Naive thymus-derived CD8-positive, alpha-beta T cell (primary cell): Measurements from ENCODE around the gene ZSCAN32. TPM values are rescaled to one million over a fixed set of nuclear protein-coding genes. Genes with fewer than 3 reads are reported as not detected.

Source experiments
- ATAC-seq, 2 donors: fragments of 150-1000 bp; cut with Tn5 transposase in 1 of 2; sonication (Bioruptor Pico), chemical (Tn5 transposase) in 1 of 2; 1 replicate in 1 of 2; 2 replicates in 1 of 2; pipeline ENCODE4 v1.10.0; 2021; ENCODE audit warnings: mild to moderate bottlenecking in 2 of 2, moderate library complexity in 2 of 2
- POLR2A ChIA-PET: fragments of 350-600 bp; sonication (Branson Sonifier 250); formaldehyde crosslinking; loops from one replicate; lab custom pipeline; 2021; ENCODE audit warnings: antibody characterized with exemption; lab: Charles Lee
- DNase-seq, 10 donors: peaks; one replicate each; pipeline versions ENCODE4 v3.0.0 to v3.0.0-alpha.2; 2020 to 2022
- H3K27ac Mint-ChIP-seq, 10 donors: one replicate each; pipeline ENCODE4 v1.8.0; 2020 to 2022; ENCODE audit warnings: mild to moderate bottlenecking in 10 of 10, mixed read lengths in 10 of 10, moderate library complexity in 4 of 10, inconsistent platforms in 1 of 10
- H3K27me3 Mint-ChIP-seq, 5 donors: one replicate each; pipeline ENCODE4 v1.8.0; 2021 to 2022; ENCODE audit warnings: mixed read lengths in 5 of 5
- H3K36me3 Mint-ChIP-seq, 3 donors: one replicate each; pipeline ENCODE4 v1.8.0; 2020 to 2022; ENCODE audit warnings: mixed read lengths in 3 of 3, mild to moderate bottlenecking in 2 of 3, inconsistent platforms in 1 of 3
- H3K4me1 Mint-ChIP-seq, 4 donors: one replicate each; pipeline ENCODE4 v1.8.0; 2021 to 2022; ENCODE audit warnings: mixed read lengths in 4 of 4
- H3K4me3 Mint-ChIP-seq, 10 donors: one replicate each; pipeline ENCODE4 v1.8.0; 2020 to 2022; ENCODE audit warnings: mild to moderate bottlenecking in 10 of 10, mixed read lengths in 10 of 10, moderate library complexity in 6 of 10, inconsistent platforms in 1 of 10
- H3K9me3 Mint-ChIP-seq, 9 donors: one replicate each; pipeline ENCODE4 v1.8.0; 2020 to 2022; ENCODE audit warnings: mixed read lengths in 9 of 9, mild to moderate bottlenecking in 3 of 9, inconsistent platforms in 1 of 9, moderate library complexity in 1 of 9
- polyA plus RNA-seq, 3 donors: library from polyadenylated mRNA; unstranded; fragments of 300-500 nt; fragmentation: Illumina TruSeq; gene quantifications; one replicate each; pipeline ENCODE4 v1.2.3, GENCODE V29; 2021
- total RNA-seq, 8 experiments: library from RNA in 2 of 8; stranded (reverse) in 2 of 8; gene quantifications; one replicate each; pipeline ENCODE4 v1.2.3 and lab custom pipeline; 2021 to 2026

Gene ZSCAN32
- total and polyA plus RNA-seq, 5 experiments from 2014 or later = 8.6 to 28.4 (median 20.8) TPM

DNA sequence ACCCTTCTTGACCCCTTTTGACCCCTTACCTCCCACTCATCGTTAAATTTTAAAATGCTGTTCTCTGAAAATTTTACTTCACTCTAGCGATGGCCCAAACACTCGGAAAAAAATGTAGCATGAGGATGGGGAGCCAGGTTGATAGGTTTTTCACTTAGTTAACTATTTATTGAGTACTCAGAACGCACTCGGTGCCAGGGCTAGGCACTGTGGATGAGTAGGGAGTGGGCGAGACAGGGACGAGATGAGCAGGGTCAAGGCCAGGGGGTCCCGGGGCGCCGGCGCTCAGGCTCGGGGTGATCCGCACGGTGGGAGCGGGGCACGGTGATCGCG lies 392 bp downstream of the ZSCAN32 start:
- peak overlapping the region; percentile 82 to 94 (median 90) for H3K27ac Mint-ChIP-seq
- ATAC-seq = peak in 1 of 2 donors; percentile 33
- peaks cover 40 to 56% (median 52%) of the 10 kb centered on the region in 3 donors for H3K36me3 Mint-ChIP-seq
- DNase-seq = no peak
- H3K4me3 Mint-ChIP-seq = peak overlapping the region; percentile 88 to 97 (median 95)
- H3K4me1 Mint-ChIP-seq = peaks cover 29 to 70% (median 57%) of the 10 kb centered on the region in 4 donors
- POLR2A ChIA-PET = interaction anchor here (0.5 to 4.2 kb wide), 31 partner anchors 8 to 271 kb away, joined by 3 to 41 read pairs (median 5); partner anchors contain the start of genes CLUAP1, NAA60, TIGD7 and ZNF200
- peaks cover 1 to 54% (median 25%) of the 10 kb centered on the region in 9 donors for H3K9me3 Mint-ChIP-seq
- no peaks in the 10 kb centered on the region for H3K27me3 Mint-ChIP-seq

GRCh38 chr16:3389663-3390338 lies 11.0 kb downstream of the ZSCAN32 start:
- POLR2A ChIA-PET = no interaction called here
- peak overlapping the region in 1 of 10 donors; percentile 18 for H3K4me3 Mint-ChIP-seq
- no peaks in the 10 kb centered on the region for H3K27me3 Mint-ChIP-seq
- no peak overlapping the region for H3K27ac Mint-ChIP-seq
- H3K4me1 Mint-ChIP-seq = peaks cover 6 to 12% (median 9%) of the 10 kb centered on the region in 4 donors
- ATAC-seq = no peak
- peaks cover 23 to 84% (median 44%) of the 10 kb centered on the region in 9 donors for H3K9me3 Mint-ChIP-seq
- DNase-seq = no peak
- H3K36me3 Mint-ChIP-seq = peaks cover 49 to 89% (median 89%) of the 10 kb centered on the region in 3 donors

DNA sequence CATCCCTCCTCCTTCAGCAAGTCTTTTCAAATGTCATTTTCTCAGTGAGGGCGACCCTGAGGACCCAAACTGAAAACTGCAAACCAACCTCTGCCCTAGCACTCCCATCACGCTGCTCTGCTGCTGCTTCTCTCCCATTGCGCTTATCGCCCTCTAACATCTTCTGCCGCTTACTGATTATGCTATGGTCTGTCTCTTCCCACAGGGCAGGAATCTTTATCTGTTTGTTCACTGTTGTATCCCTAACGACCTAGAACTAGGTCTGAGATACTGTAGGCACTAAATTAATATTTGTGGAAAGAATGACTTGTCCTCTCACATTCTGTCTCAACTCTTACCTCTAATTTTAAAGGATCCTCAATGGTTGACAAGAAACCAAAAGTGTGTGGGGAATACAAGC lies 12.5 kb downstream of the ZSCAN32 start:
- H3K36me3 Mint-ChIP-seq = peaks cover 51 to 89% (median 89%) of the 10 kb centered on the region in 3 donors
- H3K4me1 Mint-ChIP-seq = peaks cover 0 to 3% (median 1%) of the 10 kb centered on the region in 4 donors
- H3K9me3 Mint-ChIP-seq = peaks cover 21 to 85% (median 43%) of the 10 kb centered on the region in 9 donors
- no peaks in the 10 kb centered on the region for H3K27me3 Mint-ChIP-seq
- H3K27ac Mint-ChIP-seq = peak overlapping the region in 1 of 10 donors; percentile 58
- POLR2A ChIA-PET = no interaction called here
- H3K4me3 Mint-ChIP-seq = no peak overlapping the region
- DNase-seq = no peak
- ATAC-seq = no peak

- Mint-ChIP-seq H3K9me3 (peaks cover 11 to 96% (median 50%) of the 10 kb centered on the region in 9 donors), H3K4me3 (no peak overlapping the region), H3K36me3 (peaks cover 67 to 92% (median 70%) of the 10 kb centered on the region in 3 donors), H3K27me3 (no peaks in the 10 kb centered on the region), H3K27ac (no peak overlapping the region), H3K4me1 (peaks cover 0 to 2% (median under 1%) of the 10 kb centered on the region in 4 donors)
- POLR2A ChIA-PET = interaction anchor here (0.7 to 1.3 kb wide), 4 partner anchors 18 to 100 kb away, joined by 3 to 6 read pairs (median 4); partner anchors contain the start of genes ZNF174, ZNF263 and ZSCAN32
- ATAC-seq = no peak
- no peak for DNase-seq
These were observed 17.8 kb downstream of the ZSCAN32 start for GRCh38 chr16:3383045-3383448.

DNA sequence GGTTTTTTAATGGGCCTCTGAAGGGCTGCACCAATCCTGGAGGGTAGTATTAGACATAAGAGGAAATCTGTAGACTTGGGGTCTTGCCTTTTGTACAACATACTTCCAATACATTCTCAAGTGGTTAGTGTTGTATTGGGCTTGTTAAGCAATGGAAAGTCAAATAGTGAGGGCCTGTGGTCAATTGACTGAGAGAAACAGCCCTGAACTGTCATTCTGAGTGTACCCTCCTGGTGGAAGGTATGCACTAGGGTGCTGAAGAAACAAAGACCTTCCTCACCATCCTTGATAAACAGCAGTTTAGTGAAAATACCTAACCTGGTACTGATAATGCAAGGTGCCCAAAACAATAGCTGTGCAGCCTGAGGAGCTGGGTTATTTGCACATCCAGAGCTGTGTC lies 22.9 kb downstream of the ZSCAN32 start:
- peaks cover 39 to 90% (median 83%) of the 10 kb centered on the region in 3 donors for H3K36me3 Mint-ChIP-seq
- POLR2A ChIA-PET = no interaction called here
- ATAC-seq (no peak), DNase-seq (no peak)
- H3K27me3 Mint-ChIP-seq = no peaks in the 10 kb centered on the region
- H3K27ac Mint-ChIP-seq = no peak overlapping the region
- no peak overlapping the region for H3K4me3 Mint-ChIP-seq
- peaks cover 0 to 4% (median 1%) of the 10 kb centered on the region in 4 donors for H3K4me1 Mint-ChIP-seq
- peaks cover 18 to 99% (median 70%) of the 10 kb centered on the region in 9 donors for H3K9me3 Mint-ChIP-seq

GRCh38 chr16:3375680-3376079 lies 25.1 kb downstream of the ZSCAN32 start:
- Mint-ChIP-seq H3K27me3 (no peaks in the 10 kb centered on the region), H3K9me3 (peaks cover 18 to 81% (median 57%) of the 10 kb centered on the region in 9 donors), H3K4me3 (no peak overlapping the region), H3K36me3 (peaks cover 20 to 74% (median 66%) of the 10 kb centered on the region in 3 donors), H3K27ac (peak overlapping the region in 1 of 10 donors; percentile 40), H3K4me1 (peaks cover 0 to 3% (median under 1%) of the 10 kb centered on the region in 4 donors)
- POLR2A ChIA-PET = interaction anchor here (1.4 kb wide), 1 partner anchor 11 kb away, joined by 3 read pairs; no protein-coding TSS in a partner anchor
- ATAC-seq = no peak
- no peak for DNase-seq

DNA sequence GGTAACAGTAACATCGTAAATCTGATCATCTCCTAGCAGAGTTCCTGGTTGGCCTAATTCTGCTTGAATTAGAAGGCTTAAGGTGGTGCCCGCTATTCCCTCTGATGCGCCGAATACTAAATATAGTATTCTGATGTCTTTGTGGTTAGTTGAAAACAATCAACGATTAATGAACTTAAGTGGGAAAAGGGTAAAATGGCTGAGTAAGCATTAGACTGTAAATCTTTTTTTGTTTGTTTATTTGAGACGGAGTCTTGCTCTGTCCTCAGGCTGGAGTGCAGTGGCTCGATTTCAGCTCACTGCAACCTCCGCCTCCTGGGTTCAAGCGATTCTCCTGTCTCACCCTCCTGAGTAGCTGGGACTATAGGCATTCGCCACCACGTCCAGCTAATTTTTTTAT lies 31.7 kb downstream of the ZSCAN32 start:
- Mint-ChIP-seq H3K4me3 (no peak overlapping the region), H3K4me1 (peaks cover 4 to 12% (median 6%) of the 10 kb centered on the region in 4 donors), H3K9me3 (peaks cover 0 to 33% (median 19%) of the 10 kb centered on the region in 9 donors), H3K27ac (no peak overlapping the region), H3K27me3 (no peaks in the 10 kb centered on the region), H3K36me3 (peaks cover 5 to 29% (median 18%) of the 10 kb centered on the region in 3 donors)
- POLR2A ChIA-PET = no interaction called here
- ATAC-seq (no peak), DNase-seq (no peak)

DNA sequence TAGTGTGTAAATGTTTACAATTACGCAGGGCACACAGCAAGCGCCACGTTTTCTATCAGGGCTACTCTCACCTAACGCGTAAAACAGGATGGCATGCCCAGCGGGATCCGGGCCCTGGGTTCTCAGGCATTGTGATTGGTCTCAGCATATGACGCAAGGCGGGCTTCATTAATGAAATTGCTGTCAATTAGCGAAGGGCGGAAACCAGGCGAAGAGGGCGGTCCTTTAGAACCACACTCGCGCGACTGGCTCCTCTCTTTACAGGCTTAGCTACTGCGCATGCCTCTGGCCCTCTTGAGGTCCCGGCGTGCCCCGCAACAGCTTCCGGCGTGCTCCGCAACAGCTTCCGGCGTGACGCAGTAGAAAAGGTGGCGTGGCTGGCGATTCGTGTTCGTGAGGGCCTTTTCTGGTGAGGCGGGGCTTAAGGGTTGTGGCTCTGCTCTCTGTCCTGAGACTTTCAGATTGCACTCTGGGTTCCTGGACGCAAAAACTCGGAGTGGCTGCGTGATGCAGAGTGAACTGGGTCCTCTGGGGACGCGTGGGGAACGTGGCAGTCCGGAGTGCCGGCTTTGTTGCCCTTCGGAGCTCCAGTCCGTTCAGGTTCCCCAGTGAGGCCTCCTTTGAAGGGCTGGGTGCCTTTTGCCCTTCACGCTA lies 35.9 kb downstream of the ZSCAN32 start:
- peaks cover 4 to 12% (median 6%) of the 10 kb centered on the region in 4 donors for H3K4me1 Mint-ChIP-seq
- H3K27me3 Mint-ChIP-seq = peaks cover 13 to 19% (median 15%) of the 10 kb centered on the region in 5 donors
- H3K27ac Mint-ChIP-seq = peak overlapping the region; percentile 84 to 96 (median 92)
- H3K36me3 Mint-ChIP-seq = peaks cover 2 to 31% (median 19%) of the 10 kb centered on the region in 3 donors
- peak overlapping the region; percentile 77 to 93 (median 86) for H3K4me3 Mint-ChIP-seq
- POLR2A ChIA-PET = interaction anchor here (0.5 to 2.0 kb wide), 19 partner anchors 9 to 354 kb away, joined by 3 to 27 read pairs (median 4); partner anchors contain the start of genes CLUAP1, NAA60, TIGD7 and ZNF174
- DNase-seq = peak; percentile 69 to 96 (median 89)
- peaks cover 0 to 61% (median 22%) of the 10 kb centered on the region in 9 donors for H3K9me3 Mint-ChIP-seq
- ATAC-seq = peak; percentile 93

GRCh38 chr16:3363793-3364192 lies 37.0 kb downstream of the ZSCAN32 start:
- Mint-ChIP-seq H3K9me3 (peaks cover 0 to 61% (median 26%) of the 10 kb centered on the region in 9 donors), H3K4me1 (peaks cover 4 to 12% (median 6%) of the 10 kb centered on the region in 4 donors), H3K36me3 (peaks cover 4 to 32% (median 19%) of the 10 kb centered on the region in 3 donors), H3K4me3 (peak overlapping the region in 1 of 10 donors; percentile 84), H3K27me3 (peaks cover 13 to 22% (median 20%) of the 10 kb centered on the region in 5 donors), H3K27ac (peak overlapping the region in 4 of 10 donors; percentile 31 to 79 (median 54))
- DNase-seq (no peak), ATAC-seq (no peak)
- POLR2A ChIA-PET = interaction anchor here (1.2 kb wide), 1 partner anchor 37 kb away, joined by 3 read pairs; the partner anchor contains the start of genes ZNF174 and ZSCAN32

DNA sequence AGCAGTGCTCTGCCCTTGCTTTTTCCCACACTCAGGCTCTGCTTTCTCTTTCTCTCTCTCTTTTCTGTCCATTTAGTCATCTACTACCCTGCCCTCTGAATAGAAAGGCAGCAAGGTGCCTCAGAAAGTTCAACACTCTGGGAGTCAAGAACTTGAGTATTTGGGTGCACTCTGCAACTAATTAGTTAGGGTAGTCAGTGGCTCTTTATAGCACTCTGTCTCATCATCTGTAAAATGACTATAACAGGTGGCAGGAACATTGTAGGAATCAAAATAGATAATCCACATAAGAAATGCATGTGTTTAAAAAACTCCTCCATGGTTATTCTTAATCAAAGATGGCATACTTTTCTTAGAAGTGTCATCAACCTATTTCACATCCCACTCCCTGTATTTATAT lies 37.9 kb downstream of the ZSCAN32 start:
- Mint-ChIP-seq H3K27ac (no peak overlapping the region), H3K4me3 (no peak overlapping the region), H3K36me3 (peaks cover 4 to 32% (median 19%) of the 10 kb centered on the region in 3 donors), H3K4me1 (peaks cover 4 to 12% (median 6%) of the 10 kb centered on the region in 4 donors), H3K9me3 (peaks cover 0 to 61% (median 26%) of the 10 kb centered on the region in 9 donors), H3K27me3 (peaks cover 13 to 24% (median 20%) of the 10 kb centered on the region in 5 donors)
- ATAC-seq = no peak
- DNase-seq = no peak
- POLR2A ChIA-PET = interaction anchor here (1.2 kb wide), 1 partner anchor 38 kb away, joined by 3 read pairs; the partner anchor contains the start of genes ZNF174 and ZSCAN32

GRCh38 chr16:3358871-3359270 lies 41.9 kb downstream of the ZSCAN32 start:
- DNase-seq (no peak), ATAC-seq (no peak)
- Mint-ChIP-seq H3K4me3 (no peak overlapping the region), H3K4me1 (peaks cover 0 to 6% (median 2%) of the 10 kb centered on the region in 4 donors), H3K9me3 (peaks cover 0 to 41% (median 13%) of the 10 kb centered on the region in 9 donors), H3K27me3 (peaks cover 17 to 31% (median 26%) of the 10 kb centered on the region in 5 donors), H3K27ac (no peak overlapping the region), H3K36me3 (peaks cover 6 to 36% (median 23%) of the 10 kb centered on the region in 3 donors)
- POLR2A ChIA-PET = interaction anchor here (0.7 to 0.8 kb wide), 2 partner anchors 74 to 83 kb away, joined by 3 to 5 read pairs; no protein-coding TSS in a partner anchor

DNA sequence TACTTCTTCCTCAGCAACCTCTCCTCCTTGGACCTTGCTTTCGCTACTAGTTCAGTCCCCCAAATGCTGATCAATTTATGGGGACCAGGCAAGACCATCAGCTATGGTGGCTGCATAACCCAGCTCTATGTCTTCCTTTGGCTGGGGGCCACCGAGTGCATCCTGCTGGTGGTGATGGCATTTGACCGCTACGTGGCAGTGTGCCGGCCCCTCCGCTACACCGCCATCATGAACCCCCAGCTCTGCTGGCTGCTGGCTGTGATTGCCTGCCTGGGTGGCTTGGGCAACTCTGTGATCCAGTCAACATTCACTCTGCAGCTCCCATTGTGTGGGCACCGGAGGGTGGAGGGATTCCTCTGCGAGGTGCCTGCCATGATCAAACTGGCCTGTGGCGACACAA lies 44.7 kb downstream of the ZSCAN32 start:
- Mint-ChIP-seq H3K9me3 (peaks cover 0 to 22% (median 12%) of the 10 kb centered on the region in 9 donors), H3K36me3 (peaks cover 6 to 32% (median 24%) of the 10 kb centered on the region in 3 donors), H3K4me3 (no peak overlapping the region), H3K27ac (peak overlapping the region in 1 of 10 donors; percentile 57), H3K27me3 (peaks cover 12 to 27% (median 21%) of the 10 kb centered on the region in 5 donors), H3K4me1 (peaks cover 0 to 8% (median 4%) of the 10 kb centered on the region in 4 donors)
- POLR2A ChIA-PET = no interaction called here
- no peak for DNase-seq
- no peak for ATAC-seq
